ENCODE results near the gene ZNF793.

GRCh38 chr19:37466798-37467607, 39.7 kb upstream of the ZNF793 start, which contains the start of gene ZNF569:
- TF ChIP-seq GATA2 (IDR thresholded peaks at IDR 0.05; ENCODE audit: low read depth, low read length) = no peak
- no peak for TF ChIP-seq GATA3 (IDR thresholded peaks at IDR 0.05; ENCODE audit: low read depth, low read length)

All from SH-SY5Y (cell line).